ENCODE data around the gene GNAZ. TPM values are rescaled to one million over a fixed set of nuclear protein-coding genes. Genes with fewer than 3 reads are reported as not detected.
A peak's percentile ranks its signal among the peaks of the same experiment; 100 is the strongest.

The GNAZ gene
- total RNA-seq, 4 donors from 2014 or later, result 50.1 to 89.2 (median 55.0) TPM

- ATAC-seq, result no peak
- TF ChIP-seq CTCF (IDR thresholded peaks at IDR 0.05) (no peak), POLR2A (IDR thresholded peaks at IDR 0.05) (no peak), EP300 (IDR thresholded peaks at IDR 0.05) (no peak), POLR2AphosphoS5 (IDR thresholded peaks at IDR 0.05) (no peak)
- Histone ChIP-seq H3K36me3 (peaks cover 0 to 16% of the 10 kb centered on the region in 2 donors), H3K9me3 (no peaks in the 10 kb centered on the region), H3K4me3 (no peak overlapping the region), H3K27ac (no peak overlapping the region), H3K4me1 (peaks cover 0 to 13% (median 0%) of the 10 kb centered on the region in 3 donors), H3K27me3 (no peaks in the 10 kb centered on the region)
- no CpG with 5 or more reads among the region's 2 CpGs for WGBS, 2 donors (ENCODE audit: low coverage in 1 of 2)
Observed at GRCh38 chr22:23114721-23115020, 44.4 kb downstream of the GNAZ start.

- no peaks in the 10 kb centered on the region for H3K27me3 ChIP-seq
- H3K27ac ChIP-seq, result no peak overlapping the region
- peaks cover 0 to 11% of the 10 kb centered on the region in 2 donors for H3K36me3 ChIP-seq
- no peak overlapping the region for H3K4me3 ChIP-seq
- H3K9me3 ChIP-seq, result no peaks in the 10 kb centered on the region
- no peak for ATAC-seq
- TF ChIP-seq CTCF (IDR thresholded peaks at IDR 0.05) (no peak), POLR2A (IDR thresholded peaks at IDR 0.05) (no peak), EP300 (IDR thresholded peaks at IDR 0.05) (no peak), POLR2AphosphoS5 (IDR thresholded peaks at IDR 0.05) (no peak)
- 92% methylated on average over 2 of the region's 7 CpGs; no CpG with 5 or more reads in 1 of the 2 donors for WGBS, 2 donors (ENCODE audit: low coverage in 1 of 2)
- peaks cover 0 to 13% (median 0%) of the 10 kb centered on the region in 3 donors for H3K4me1 ChIP-seq
Observed at GRCh38 chr22:23115369-23115768, 45.0 kb downstream of the GNAZ start.

GRCh38 chr22:23115825-23116494 is 45.6 kb downstream of the GNAZ start:
- TF ChIP-seq CTCF (IDR thresholded peaks at IDR 0.05), result no peak
- no peak overlapping the region for H3K27ac ChIP-seq
- 92% methylated on average over 8 of the region's 18 CpGs; no CpG with 5 or more reads in 1 of the 2 donors for WGBS, 2 donors (ENCODE audit: low coverage in 1 of 2)
- no peak for ATAC-seq
- H3K4me1 ChIP-seq, result peaks cover 0 to 13% (median 0%) of the 10 kb centered on the region in 3 donors
- no peaks in the 10 kb centered on the region for H3K9me3 ChIP-seq
- peaks cover 0 to 9% of the 10 kb centered on the region in 2 donors for H3K36me3 ChIP-seq
- no peaks in the 10 kb centered on the region for H3K27me3 ChIP-seq
- no peak overlapping the region for H3K4me3 ChIP-seq

GRCh38 chr22:23116506-23117263 is 46.4 kb downstream of the GNAZ start:
- TF ChIP-seq EP300 (IDR thresholded peaks at IDR 0.05) (no peak), CTCF (IDR thresholded peaks at IDR 0.05) (no peak), POLR2AphosphoS5 (IDR thresholded peaks at IDR 0.05) (no peak), POLR2A (IDR thresholded peaks at IDR 0.05) (no peak)
- H3K9me3 ChIP-seq, result no peaks in the 10 kb centered on the region
- no peak overlapping the region for H3K27ac ChIP-seq
- 77% methylated on average over 3 of the region's 10 CpGs; no CpG with 5 or more reads in 1 of the 2 donors for WGBS, 2 donors (ENCODE audit: low coverage in 1 of 2)
- peaks cover 0 to 13% (median 0%) of the 10 kb centered on the region in 3 donors for H3K4me1 ChIP-seq
- H3K36me3 ChIP-seq, result peaks cover 0 to 9% of the 10 kb centered on the region in 2 donors
- peak; percentile 12 for ATAC-seq
- no peak overlapping the region for H3K4me3 ChIP-seq
- H3K27me3 ChIP-seq, result no peaks in the 10 kb centered on the region

- Histone ChIP-seq H3K9me3 (no peaks in the 10 kb centered on the region), H3K4me1 (peaks cover 0 to 13% (median 0%) of the 10 kb centered on the region in 3 donors), H3K4me3 (no peak overlapping the region), H3K27ac (no peak overlapping the region), H3K27me3 (no peaks in the 10 kb centered on the region), H3K36me3 (peaks cover 0 to 9% of the 10 kb centered on the region in 2 donors)
- ATAC-seq, result no peak
- no CpG with 5 or more reads among the region's 10 CpGs for WGBS, 2 donors (ENCODE audit: low coverage in 1 of 2)
- TF ChIP-seq CTCF (IDR thresholded peaks at IDR 0.05), result no peak
- TF ChIP-seq EP300 (IDR thresholded peaks at IDR 0.05), result no peak
- TF ChIP-seq POLR2A (IDR thresholded peaks at IDR 0.05), result no peak
- TF ChIP-seq POLR2AphosphoS5 (IDR thresholded peaks at IDR 0.05), result no peak
Observed at GRCh38 chr22:23117275-23117674, 47.0 kb downstream of the GNAZ start.

Data from gastroesophageal sphincter (tissue), 4 donors.